Body of pancreas (tissue), 4 donors: ENCODE data around the gene TUFM.
"Not testable (repeated sequence)": the region's sequence is repeated elsewhere in the genome, so short reads cannot be mapped to it uniquely, and the experiment has no call there.

Experiments
- POLR2A ChIP-seq, 3 donors: fragments of 450-650 bp; IDR thresholded peaks; one replicate each; pipeline ENCODE4 v1.6.1; 2016; ENCODE audit warnings: antibody characterized with exemption in 3 of 3, mild to moderate bottlenecking in 2 of 3
- TF ChIP-seq, protein P1 (sequence below), 7 experiments: fragments of 450-650 bp in 4 of 7; fragments of 200-600 bp in 3 of 7; sonication (generic) in 3 of 7; IDR thresholded peaks; one replicate each; pipeline ENCODE4 v1.5.1; 2016 to 2019; ENCODE audit warnings: antibody characterized with exemption in 7 of 7

DNA sequence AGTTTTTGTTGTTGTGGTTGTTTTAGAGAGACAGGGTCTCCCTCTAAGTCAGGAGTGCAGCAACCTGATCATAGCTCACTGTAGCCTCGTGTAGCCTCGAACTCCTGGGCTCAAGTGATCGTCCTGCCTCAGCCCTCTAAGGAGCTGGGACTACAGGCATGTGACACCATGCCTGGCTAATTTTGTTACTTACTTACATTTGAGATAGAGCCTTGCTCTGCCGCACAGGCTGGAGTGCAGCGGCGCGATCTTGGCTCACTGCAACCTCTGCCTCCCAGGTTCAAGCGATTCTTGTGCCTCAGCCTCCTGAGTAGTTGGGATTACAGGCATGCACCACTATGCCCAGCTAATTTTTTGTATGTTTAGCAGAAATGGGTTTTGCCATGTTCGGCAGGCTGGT lies 21.5 kb upstream of the TUFM start:
- TF ChIP-seq, protein P1, sequence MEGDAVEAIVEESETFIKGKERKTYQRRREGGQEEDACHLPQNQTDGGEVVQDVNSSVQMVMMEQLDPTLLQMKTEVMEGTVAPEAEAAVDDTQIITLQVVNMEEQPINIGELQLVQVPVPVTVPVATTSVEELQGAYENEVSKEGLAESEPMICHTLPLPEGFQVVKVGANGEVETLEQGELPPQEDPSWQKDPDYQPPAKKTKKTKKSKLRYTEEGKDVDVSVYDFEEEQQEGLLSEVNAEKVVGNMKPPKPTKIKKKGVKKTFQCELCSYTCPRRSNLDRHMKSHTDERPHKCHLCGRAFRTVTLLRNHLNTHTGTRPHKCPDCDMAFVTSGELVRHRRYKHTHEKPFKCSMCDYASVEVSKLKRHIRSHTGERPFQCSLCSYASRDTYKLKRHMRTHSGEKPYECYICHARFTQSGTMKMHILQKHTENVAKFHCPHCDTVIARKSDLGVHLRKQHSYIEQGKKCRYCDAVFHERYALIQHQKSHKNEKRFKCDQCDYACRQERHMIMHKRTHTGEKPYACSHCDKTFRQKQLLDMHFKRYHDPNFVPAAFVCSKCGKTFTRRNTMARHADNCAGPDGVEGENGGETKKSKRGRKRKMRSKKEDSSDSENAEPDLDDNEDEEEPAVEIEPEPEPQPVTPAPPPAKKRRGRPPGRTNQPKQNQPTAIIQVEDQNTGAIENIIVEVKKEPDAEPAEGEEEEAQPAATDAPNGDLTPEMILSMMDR (IDR thresholded peaks at IDR 0.05) = not testable (repeated sequence)
- not testable (repeated sequence) for TF ChIP-seq POLR2A (IDR thresholded peaks at IDR 0.05)
